Thyroid gland (tissue), 4 donors: ENCODE results near the gene YARS1. TPM values are rescaled to one million over a fixed set of nuclear protein-coding genes. Genes with fewer than 3 reads are reported as not detected.

Source experiments
- DNase-seq, 2 donors: peaks; one replicate each; pipeline ENCODE4 v3.0.0-alpha.2; 2019
- H3K27ac ChIP-seq, 3 donors: fragments of 200-600 bp; sonication (generic); 1 replicate in 2 of 3; 2 replicates in 1 of 3; pipeline ENCODE4 v1.5.1; 2016 to 2019; ENCODE audit warnings: mild to moderate bottlenecking in 1 of 3, moderate library complexity in 1 of 3
- H3K27me3 ChIP-seq: fragments of 200-600 bp; sonication (generic); one replicate; pipeline ENCODE4 v1.5.1; 2019
- H3K36me3 ChIP-seq, 2 donors: fragments of 200-600 bp; sonication (generic); one replicate each; pipeline ENCODE4 v1.5.1; 2016 to 2019
- H3K4me1 ChIP-seq, 2 donors: fragments of 200-600 bp; sonication (generic); one replicate each; pipeline ENCODE4 v1.5.1; 2017 to 2019
- H3K4me3 ChIP-seq, 3 donors: fragments of 200-600 bp; sonication (generic); replicated peaks in 1 of 3; 1 replicate in 2 of 3; 2 replicates in 1 of 3; pipeline ENCODE4 v1.5.1; 2016; ENCODE audit warnings: mild to moderate bottlenecking in 1 of 3
- H3K9me3 ChIP-seq: fragments of 200-600 bp; sonication (generic); one replicate; pipeline ENCODE4 v1.5.1; 2017
- POLR2A ChIP-seq, 2 donors: fragments of 450-650 bp; IDR thresholded peaks; one replicate each; pipeline ENCODE4 v1.6.1; 2017; ENCODE audit warnings: antibody characterized with exemption in 2 of 2, mild to moderate bottlenecking in 2 of 2, moderate library complexity in 1 of 2
- WGBS, 2 donors: methylation state at CpG; one replicate each; pipeline ENCODE4 v1.1.5; 2017; 5-methylcytosine and 5-hydroxymethylcytosine counted together
- intact Hi-C: fragments of 100-400 bp; cut with DNase I; formaldehyde crosslinking; loops from one replicate; pipeline ENCODE4 v1.15.1; 2023
- total RNA-seq, 4 donors: library from RNA; depleted of rRNA; stranded (reverse); fragments of >200 nt; gene quantifications; one replicate each; pipeline ENCODE4 v1.2.3, GENCODE V29; 2016
- TF ChIP-seq, protein P1 (sequence below), 6 experiments: fragments of 200-600 bp in 3 of 6; fragments of 450-650 bp in 3 of 6; sonication (generic) in 3 of 6; IDR thresholded peaks; one replicate each; pipeline ENCODE4 v1.5.1; 2016 to 2019; ENCODE audit warnings: antibody characterized with exemption in 6 of 6, mild to moderate bottlenecking in 2 of 6, inconsistent platforms in 1 of 6, moderate library complexity in 1 of 6

YARS1 gene
- total RNA-seq, 4 donors from 2014 or later = 42.8 to 76.0 (median 50.3) TPM

DNA sequence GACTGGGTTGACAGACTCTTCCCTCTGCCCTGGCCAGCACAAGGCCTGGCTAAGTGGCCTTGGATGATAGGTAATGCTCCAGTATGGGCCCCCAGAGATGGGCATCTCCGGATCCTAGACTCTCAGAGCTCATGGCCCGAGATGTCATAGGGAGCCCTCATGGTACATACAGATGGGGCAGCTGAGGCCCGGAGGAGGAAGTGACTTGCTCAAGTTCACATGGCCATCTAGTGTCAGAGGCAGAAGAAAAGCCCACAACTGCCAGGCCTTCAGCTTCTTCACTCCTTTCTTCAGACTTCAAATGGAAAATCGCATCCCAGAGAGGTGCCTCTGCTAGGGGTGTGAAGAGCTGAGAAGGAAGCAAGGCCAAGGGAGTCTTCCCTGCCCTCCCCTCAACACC is 67.8 kb downstream of the YARS1 start:
- peaks cover 34 to 47% of the 10 kb centered on the region in 2 donors for H3K4me1 ChIP-seq
- H3K36me3 ChIP-seq = no peaks in the 10 kb centered on the region
- intact Hi-C loops = no loop called here
- H3K27me3 ChIP-seq = no peaks in the 10 kb centered on the region
- no peak for TF ChIP-seq POLR2A (IDR thresholded peaks at IDR 0.05)
- TF ChIP-seq, protein P1, sequence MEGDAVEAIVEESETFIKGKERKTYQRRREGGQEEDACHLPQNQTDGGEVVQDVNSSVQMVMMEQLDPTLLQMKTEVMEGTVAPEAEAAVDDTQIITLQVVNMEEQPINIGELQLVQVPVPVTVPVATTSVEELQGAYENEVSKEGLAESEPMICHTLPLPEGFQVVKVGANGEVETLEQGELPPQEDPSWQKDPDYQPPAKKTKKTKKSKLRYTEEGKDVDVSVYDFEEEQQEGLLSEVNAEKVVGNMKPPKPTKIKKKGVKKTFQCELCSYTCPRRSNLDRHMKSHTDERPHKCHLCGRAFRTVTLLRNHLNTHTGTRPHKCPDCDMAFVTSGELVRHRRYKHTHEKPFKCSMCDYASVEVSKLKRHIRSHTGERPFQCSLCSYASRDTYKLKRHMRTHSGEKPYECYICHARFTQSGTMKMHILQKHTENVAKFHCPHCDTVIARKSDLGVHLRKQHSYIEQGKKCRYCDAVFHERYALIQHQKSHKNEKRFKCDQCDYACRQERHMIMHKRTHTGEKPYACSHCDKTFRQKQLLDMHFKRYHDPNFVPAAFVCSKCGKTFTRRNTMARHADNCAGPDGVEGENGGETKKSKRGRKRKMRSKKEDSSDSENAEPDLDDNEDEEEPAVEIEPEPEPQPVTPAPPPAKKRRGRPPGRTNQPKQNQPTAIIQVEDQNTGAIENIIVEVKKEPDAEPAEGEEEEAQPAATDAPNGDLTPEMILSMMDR (IDR thresholded peaks at IDR 0.05) = no peak
- 86 to 93% methylated on average over 3 to 4 of the region's 4 CpGs for WGBS, 2 donors
- peak overlapping the region in 2 of 3 donors; percentile 26 to 30 for H3K27ac ChIP-seq
- no peak for DNase-seq
- no peaks in the 10 kb centered on the region for H3K9me3 ChIP-seq
- no peak overlapping the region for H3K4me3 ChIP-seq

DNA sequence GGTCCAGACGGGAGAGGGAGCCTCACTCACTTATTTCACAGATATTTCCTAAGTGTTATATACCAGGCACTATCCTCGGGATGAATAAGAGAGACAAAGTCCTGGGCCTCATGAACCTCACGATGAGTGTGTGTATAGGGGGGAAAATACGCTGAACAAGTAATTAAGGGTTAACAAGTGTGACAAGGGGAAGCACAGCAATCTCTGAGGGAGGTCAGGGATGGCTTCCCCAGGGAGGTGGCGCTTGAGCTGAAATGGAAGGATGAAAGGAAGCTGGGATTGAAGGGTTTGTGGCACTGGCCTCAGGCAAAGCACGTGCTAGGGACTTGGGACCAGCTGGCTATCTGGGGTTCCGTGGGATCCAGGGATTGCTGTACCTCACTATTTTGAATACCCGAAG is 68.2 kb downstream of the YARS1 start:
- intact Hi-C loops = no loop called here
- WGBS, 2 donors = 85 to 86% methylated on average over 8 of the region's 8 CpGs
- no peak overlapping the region for H3K27ac ChIP-seq

DNA sequence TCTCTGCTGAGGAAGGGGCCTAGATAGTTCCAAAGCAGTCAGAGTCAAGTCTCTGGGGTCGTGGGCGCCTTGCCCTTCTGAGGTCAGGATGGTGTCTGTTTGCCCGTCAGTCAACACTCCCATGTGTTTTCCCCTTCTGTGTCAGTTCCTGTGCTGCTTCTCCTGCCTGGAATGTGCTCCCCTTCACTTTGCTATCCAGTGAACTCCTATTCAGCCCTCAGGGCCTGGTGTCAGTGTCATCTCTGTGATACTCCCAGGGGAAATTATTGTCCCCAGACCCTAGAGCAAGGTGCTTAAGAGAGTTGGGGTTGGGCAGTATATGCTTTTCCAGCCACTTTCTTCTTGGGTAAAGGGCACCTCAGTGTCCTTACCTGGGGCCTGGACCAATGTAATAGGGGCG is 68.8 kb downstream of the YARS1 start:
- no peak overlapping the region for H3K27ac ChIP-seq
- peaks cover 41 to 53% of the 10 kb centered on the region in 2 donors for H3K4me1 ChIP-seq
- H3K36me3 ChIP-seq = no peaks in the 10 kb centered on the region
- no peaks in the 10 kb centered on the region for H3K9me3 ChIP-seq
- no peak overlapping the region for H3K4me3 ChIP-seq
- no peaks in the 10 kb centered on the region for H3K27me3 ChIP-seq
- no peak for DNase-seq
- intact Hi-C loops = no loop called here
- TF ChIP-seq POLR2A (IDR thresholded peaks at IDR 0.05) = no peak
- TF ChIP-seq, protein P1 (IDR thresholded peaks at IDR 0.05) = no peak
- 92 to 94% methylated on average over 4 of the region's 4 CpGs for WGBS, 2 donors

More for the DNA sequence above, 68.2 kb downstream of the YARS1 start:
- H3K4me3 ChIP-seq = no peak overlapping the region
- no peaks in the 10 kb centered on the region for H3K9me3 ChIP-seq
- peaks cover 38 to 51% of the 10 kb centered on the region in 2 donors for H3K4me1 ChIP-seq
- TF ChIP-seq, protein P1 (IDR thresholded peaks at IDR 0.05) = no peak
- no peak for TF ChIP-seq POLR2A (IDR thresholded peaks at IDR 0.05)
- H3K27me3 ChIP-seq = no peaks in the 10 kb centered on the region
- no peaks in the 10 kb centered on the region for H3K36me3 ChIP-seq
- DNase-seq = no peak

DNA sequence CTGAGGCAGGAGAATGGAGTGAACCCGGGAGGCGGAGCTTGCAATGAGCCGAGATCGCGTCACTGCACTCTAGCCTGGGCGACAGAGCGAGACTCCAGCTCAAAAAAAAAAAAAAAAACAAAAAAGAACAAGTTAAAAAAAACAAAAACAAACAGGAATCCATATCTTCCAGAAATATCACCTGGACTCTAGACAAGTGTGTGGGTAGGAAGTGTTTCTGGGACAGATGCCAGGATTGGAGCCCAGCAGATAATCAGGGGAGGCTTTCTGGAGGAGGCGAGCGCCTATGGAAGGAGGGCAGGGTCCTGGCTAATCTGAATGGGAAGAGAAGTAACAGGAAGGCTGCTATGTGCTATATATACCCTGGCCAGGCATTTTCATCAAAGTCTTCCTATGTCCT is 71.0 kb downstream of the YARS1 start:
- peak; percentile 53 to 56 for DNase-seq
- Histone ChIP-seq H3K27ac (peak overlapping the region; percentile 40 to 70 (median 46)), H3K36me3 (no peaks in the 10 kb centered on the region), H3K27me3 (no peaks in the 10 kb centered on the region), H3K9me3 (no peaks in the 10 kb centered on the region), H3K4me3 (no peak overlapping the region), H3K4me1 (peaks cover 32 to 46% of the 10 kb centered on the region in 2 donors)
- no peak for TF ChIP-seq POLR2A (IDR thresholded peaks at IDR 0.05)
- TF ChIP-seq, protein P1 (IDR thresholded peaks at IDR 0.05) = no peak
- intact Hi-C loops = no loop called here
- WGBS, 2 donors = 65 to 69% methylated on average over 9 of the region's 9 CpGs

DNA sequence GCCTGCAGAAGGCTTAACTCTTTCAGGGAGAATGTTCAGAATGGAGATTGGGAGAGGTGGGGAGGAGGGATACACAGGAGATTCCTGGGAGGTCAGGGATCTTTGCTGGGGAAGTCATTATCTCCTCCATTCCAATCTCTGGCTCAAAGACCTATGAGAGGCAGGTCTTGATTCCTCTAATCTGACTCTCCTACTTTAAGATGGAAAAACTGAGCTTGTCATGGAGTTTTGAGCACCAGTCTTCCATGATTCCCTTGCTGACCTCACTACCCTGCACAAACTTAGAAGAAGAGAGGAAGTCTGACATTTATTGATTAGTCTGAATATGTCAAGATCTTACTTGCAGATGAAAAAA is 73.1 kb downstream of the YARS1 start:
- Histone ChIP-seq H3K4me3 (no peak overlapping the region), H3K27me3 (no peaks in the 10 kb centered on the region), H3K27ac (peak overlapping the region; percentile 97 to 99 (median 98)), H3K36me3 (no peaks in the 10 kb centered on the region), H3K9me3 (no peaks in the 10 kb centered on the region), H3K4me1 (peaks cover 36 to 49% of the 10 kb centered on the region in 2 donors)
- no peak for DNase-seq
- peak in 1 of 2 donors; percentile 31 for TF ChIP-seq POLR2A (IDR thresholded peaks at IDR 0.05)
- TF ChIP-seq, protein P1 (IDR thresholded peaks at IDR 0.05) = no peak
- intact Hi-C loops = no loop called here
